ENCODE results near the gene TUBG1. TPM values are rescaled to one million over a fixed set of nuclear protein-coding genes. Genes with fewer than 3 reads are reported as not detected.

The TUBG1 gene
- polyA plus RNA-seq, 1 donor (not counting 4 experiments of a cell fraction or from before 2014, with no cell fraction given), result 54.8 TPM

DNA sequence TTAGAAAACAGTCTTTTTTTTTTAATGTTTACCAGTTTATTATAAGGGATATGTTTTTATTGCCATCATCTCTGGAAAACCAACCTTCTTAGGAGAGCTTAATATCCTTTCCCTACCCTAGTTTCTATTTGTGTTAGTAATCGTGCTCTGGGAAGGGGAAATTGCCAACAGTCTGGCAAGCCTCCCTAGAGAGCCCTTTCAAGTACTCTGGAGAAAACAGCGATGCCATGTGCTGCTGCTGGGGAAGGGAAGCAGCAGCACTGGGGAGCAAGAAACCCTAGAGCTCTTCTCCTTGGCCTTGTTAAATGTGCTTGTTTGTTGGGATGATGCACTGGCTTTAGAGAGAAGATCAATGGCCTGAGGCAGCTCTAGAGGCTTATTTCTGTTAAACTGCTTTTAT, 10.6 kb upstream of the TUBG1 start:
- H3K4me2 ChIP-seq (ENCODE audit: control insufficient read depth, extremely low read depth, insufficient read depth, low read depth, low read length), result no peak overlapping the region
- no peak overlapping the region for H3K4me3 ChIP-seq (ENCODE audit: control insufficient read depth in 2 of 3, extremely low read depth in 1 of 3, insufficient read depth in 2 of 3, low read depth in 1 of 3, low read length in 3 of 3)
- dilution Hi-C loops (cut with MboI; ENCODE audit: extremely low pct_ligation_motif_present, low sequenced_read_pairs), result no loop called here
- peaks cover 5 to 8% of the 10 kb centered on the region in 2 experiments for H3K36me3 ChIP-seq (ENCODE audit: control insufficient read depth in 2 of 2, extremely low read depth in 1 of 2, insufficient read depth in 2 of 2, low read length in 2 of 2)
- FAIRE-seq, result no peak
- H4K20me1 ChIP-seq (ENCODE audit: control insufficient read depth, extremely low read depth, insufficient read depth, low read length), result no peaks in the 10 kb centered on the region
- no peaks in the 10 kb centered on the region for H3K27me3 ChIP-seq (ENCODE audit: control insufficient read depth, extremely low read depth, insufficient read depth, low read length)
- no peak overlapping the region for H3K27ac ChIP-seq (ENCODE audit: control insufficient read depth, insufficient read depth, low read length)
- no peak overlapping the region for H2AFZ ChIP-seq (ENCODE audit: control insufficient read depth, low read length)
- H3K9me3 ChIP-seq (ENCODE audit: control insufficient read depth, low read depth, low read length), result no peaks in the 10 kb centered on the region
- H3K9me1 ChIP-seq (ENCODE audit: control insufficient read depth, extremely low read depth, insufficient read depth, low read length), result no peaks in the 10 kb centered on the region
- TF ChIP-seq, protein P1, sequence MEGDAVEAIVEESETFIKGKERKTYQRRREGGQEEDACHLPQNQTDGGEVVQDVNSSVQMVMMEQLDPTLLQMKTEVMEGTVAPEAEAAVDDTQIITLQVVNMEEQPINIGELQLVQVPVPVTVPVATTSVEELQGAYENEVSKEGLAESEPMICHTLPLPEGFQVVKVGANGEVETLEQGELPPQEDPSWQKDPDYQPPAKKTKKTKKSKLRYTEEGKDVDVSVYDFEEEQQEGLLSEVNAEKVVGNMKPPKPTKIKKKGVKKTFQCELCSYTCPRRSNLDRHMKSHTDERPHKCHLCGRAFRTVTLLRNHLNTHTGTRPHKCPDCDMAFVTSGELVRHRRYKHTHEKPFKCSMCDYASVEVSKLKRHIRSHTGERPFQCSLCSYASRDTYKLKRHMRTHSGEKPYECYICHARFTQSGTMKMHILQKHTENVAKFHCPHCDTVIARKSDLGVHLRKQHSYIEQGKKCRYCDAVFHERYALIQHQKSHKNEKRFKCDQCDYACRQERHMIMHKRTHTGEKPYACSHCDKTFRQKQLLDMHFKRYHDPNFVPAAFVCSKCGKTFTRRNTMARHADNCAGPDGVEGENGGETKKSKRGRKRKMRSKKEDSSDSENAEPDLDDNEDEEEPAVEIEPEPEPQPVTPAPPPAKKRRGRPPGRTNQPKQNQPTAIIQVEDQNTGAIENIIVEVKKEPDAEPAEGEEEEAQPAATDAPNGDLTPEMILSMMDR (optimal IDR thresholded peaks at IDR 0.05 in 1 of 3, IDR thresholded peaks at IDR 0.05 in 1 of 3, conservative IDR thresholded peaks at IDR 0.05 in 1 of 3; ENCODE audit: extremely low read depth in 1 of 3, insufficient read depth in 2 of 3, low read length in 3 of 3), result no peak
- TF ChIP-seq EZH2 (IDR thresholded peaks at IDR 0.05; ENCODE audit: low read length), result no peak
- no peaks in the 10 kb centered on the region for H3K4me1 ChIP-seq (ENCODE audit: control insufficient read depth, extremely low read depth, insufficient read depth, low read length)
- no peak for DNase-seq (ENCODE audit: low read depth, low spot score)
- H3K9ac ChIP-seq (ENCODE audit: control insufficient read depth, extremely low read depth, insufficient read depth, low read length), result no peak overlapping the region
- H3K79me2 ChIP-seq (ENCODE audit: control insufficient read depth, insufficient read depth, low read length), result peaks cover 42% of the 10 kb centered on the region

GRCh38 chr17:42603318-42603717, 6.2 kb upstream of the TUBG1 start:
- no peak overlapping the region for H2AFZ ChIP-seq (ENCODE audit: control insufficient read depth, low read length)
- H3K9me1 ChIP-seq (ENCODE audit: control insufficient read depth, extremely low read depth, insufficient read depth, low read length), result no peaks in the 10 kb centered on the region
- peaks cover 12% of the 10 kb centered on the region for H3K4me1 ChIP-seq (ENCODE audit: control insufficient read depth, extremely low read depth, insufficient read depth, low read length)
- H3K27ac ChIP-seq (ENCODE audit: control insufficient read depth, insufficient read depth, low read length), result no peak overlapping the region
- H4K20me1 ChIP-seq (ENCODE audit: control insufficient read depth, extremely low read depth, insufficient read depth, low read length), result no peaks in the 10 kb centered on the region
- H3K9ac ChIP-seq (ENCODE audit: control insufficient read depth, extremely low read depth, insufficient read depth, low read length), result no peak overlapping the region
- TF ChIP-seq, protein P1 (optimal IDR thresholded peaks at IDR 0.05 in 1 of 3, IDR thresholded peaks at IDR 0.05 in 1 of 3, conservative IDR thresholded peaks at IDR 0.05 in 1 of 3; ENCODE audit: extremely low read depth in 1 of 3, insufficient read depth in 2 of 3, low read length in 3 of 3), result no peak
- no peak for TF ChIP-seq EZH2 (IDR thresholded peaks at IDR 0.05; ENCODE audit: low read length)
- dilution Hi-C loops (cut with MboI; ENCODE audit: extremely low pct_ligation_motif_present, low sequenced_read_pairs), result loop anchor here (10.0 kb wide), 1 partner anchor 61 kb away; no protein-coding TSS in a partner anchor
- peaks cover 6 to 8% of the 10 kb centered on the region in 2 experiments for H3K36me3 ChIP-seq (ENCODE audit: control insufficient read depth in 2 of 2, extremely low read depth in 1 of 2, insufficient read depth in 2 of 2, low read length in 2 of 2)
- peaks cover 78% of the 10 kb centered on the region for H3K79me2 ChIP-seq (ENCODE audit: control insufficient read depth, insufficient read depth, low read length)
- FAIRE-seq, result no peak
- no peak overlapping the region for H3K4me3 ChIP-seq (ENCODE audit: control insufficient read depth in 2 of 3, extremely low read depth in 1 of 3, insufficient read depth in 2 of 3, low read depth in 1 of 3, low read length in 3 of 3)
- H3K27me3 ChIP-seq (ENCODE audit: control insufficient read depth, extremely low read depth, insufficient read depth, low read length), result no peaks in the 10 kb centered on the region
- no peak overlapping the region for H3K4me2 ChIP-seq (ENCODE audit: control insufficient read depth, extremely low read depth, insufficient read depth, low read depth, low read length)
- H3K9me3 ChIP-seq (ENCODE audit: control insufficient read depth, low read depth, low read length), result no peaks in the 10 kb centered on the region
- no peak for DNase-seq (ENCODE audit: low read depth, low spot score)

Measured in keratinocyte (primary cell).